ENCODE data around the gene ZFHX3.

- TF ChIP-seq CTCF (optimal IDR thresholded peaks at IDR 0.05 in 1 of 3, IDR thresholded peaks at IDR 0.05 in 1 of 3, conservative IDR thresholded peaks at IDR 0.05 in 1 of 3; ENCODE audit: extremely low read depth in 1 of 3, insufficient read depth in 2 of 3, low read length in 3 of 3) (no peak), EZH2 (IDR thresholded peaks at IDR 0.05; ENCODE audit: low read length) (no peak)
Measured at GRCh38 chr16:72898216-72898825, 149.6 kb downstream of the ZFHX3 start.
